H1 (cell line): ENCODE data around the gene NME9. TPM values are rescaled to one million over a fixed set of nuclear protein-coding genes. Genes with fewer than 3 reads are reported as not detected.

Source experiments
- E2F6 ChIP-seq: IDR thresholded peaks from 2 replicates; pipeline ENCODE4 v1.6.1; 2012; ENCODE audit warnings: inconsistent platforms
- RAD21 ChIP-seq, 2 experiments: IDR thresholded peaks in 1 of 2; conservative IDR thresholded peaks in 1 of 2; 2 replicates each; pipeline ENCODE4 v1.6.1; 2011; ENCODE audit warnings: low read depth in 2 of 2, low read length in 2 of 2, improper control_type of control experiment in 1 of 2, inconsistent platforms in 1 of 2, mild to moderate bottlenecking in 1 of 2, moderate library complexity in 1 of 2
- SIRT6 ChIP-seq: IDR thresholded peaks from one replicate; pipeline ENCODE4 v1.7.1; 2012; ENCODE audit warnings: low read length, inconsistent platforms
- polyA plus RNA-seq, 7 experiments: library from polyadenylated mRNA; depleted of rRNA in 3 of 7; stranded (reverse) in 5 of 7; unstranded in 2 of 7; fragments of >200 nt in 5 of 7; fragments of 200-250 nt in 2 of 7; gene quantifications; 1 replicate in 5 of 7; 2 replicates in 1 of 7; 4 replicates in 1 of 7; pipeline versions ENCODE4 v1.2.1 to v1.2.3, GENCODE V29; 2011 to 2013; ENCODE audit warnings: missing spikeins in 2 of 7, mixed read lengths in 2 of 7
- total RNA-seq: library from RNA; stranded (reverse); fragmentation: NEBNext Ultra II Directional; extraction: Animal tissue kit (Norgen Biotek cat#: 25700); gene quantifications from 2 replicates; pipeline ENCODE4 v1.2.1, GENCODE V29; 2021

Gene NME9
- total and polyA plus RNA-seq, 2 of the 8 experiments (the other 6 are each of a cell fraction or from before 2014, with no cell fraction given), result 0.11 TPM; not detected in 1

- TF ChIP-seq SIRT6, result no peak
- no peak for TF ChIP-seq E2F6
- no peak for TF ChIP-seq RAD21 (IDR thresholded peaks at IDR 0.05 in 1 of 2, conservative IDR thresholded peaks at IDR 0.05 in 1 of 2; ENCODE audit: low read depth in 2 of 2, low read length in 2 of 2)
Measured at GRCh38 chr3:138325990-138326389, 3.7 kb downstream of the NME9 start (continued).
